Measurements from ENCODE around the gene IMMP2L. TPM values are rescaled to one million over a fixed set of nuclear protein-coding genes. Genes with fewer than 3 reads are reported as not detected.

The IMMP2L gene
- total RNA-seq, 4 donors from 2014 or later, result 8.3 to 19.2 (median 17.8) TPM

DNA sequence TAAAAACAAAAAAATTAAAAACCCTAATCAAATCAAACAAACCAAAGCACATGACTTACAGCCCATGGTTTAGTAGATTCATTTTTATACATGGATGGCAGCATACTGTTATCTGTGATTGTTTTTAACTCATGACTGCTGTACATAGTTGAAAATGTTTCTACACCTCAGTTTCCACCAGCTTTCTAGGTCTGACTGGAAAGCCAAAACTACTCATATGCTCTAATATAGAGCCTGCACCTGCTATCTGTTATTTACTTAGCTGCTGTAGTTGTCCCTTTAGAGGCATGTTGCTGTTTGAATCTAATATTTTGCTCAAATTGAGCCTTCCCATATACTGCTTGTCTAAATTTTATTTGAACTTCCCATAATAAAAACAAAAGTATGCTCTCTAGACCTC, 761.3 kb downstream of the IMMP2L start:
- ATAC-seq (no peak), DNase-seq (no peak)
- Histone ChIP-seq H3K4me3 (no peak overlapping the region), H3K27me3 (no peaks in the 10 kb centered on the region), H3K36me3 (no peaks in the 10 kb centered on the region), H3K27ac (no peak overlapping the region), H3K4me1 (no peaks in the 10 kb centered on the region), H3K9me3 (no peaks in the 10 kb centered on the region)
- in situ Hi-C loops (cut with MboI; ENCODE audit: low sequenced_read_pairs in 4 of 4), result no loop called here
- TF ChIP-seq CTCF (IDR thresholded peaks at IDR 0.05 in 4 of 5, conservative IDR thresholded peaks at IDR 0.05 in 1 of 5) (no peak), POLR2A (IDR thresholded peaks at IDR 0.05) (no peak)
- intact Hi-C loops (cut with DNase I; ENCODE audit: low total_unique reads), result no loop called here

DNA sequence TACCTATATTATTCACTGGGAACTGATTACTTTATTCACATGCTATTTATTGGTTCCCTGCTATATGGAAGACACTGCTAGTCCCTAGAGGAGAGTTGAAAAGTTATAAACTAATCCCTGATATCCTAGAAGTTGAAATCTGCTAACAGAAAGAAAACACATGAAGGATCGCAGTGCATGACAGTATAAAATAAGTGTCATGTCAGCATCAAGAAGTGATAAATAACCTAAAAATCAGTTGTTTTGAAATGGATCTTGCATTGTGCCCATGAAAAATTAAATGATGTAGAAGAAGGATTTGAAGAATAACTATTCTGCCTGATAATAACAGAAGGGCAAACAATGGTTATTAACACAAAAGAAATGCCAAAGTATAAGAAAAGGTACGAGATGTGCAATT, 764.6 kb downstream of the IMMP2L start:
- no peak for TF ChIP-seq CTCF (IDR thresholded peaks at IDR 0.05 in 4 of 5, conservative IDR thresholded peaks at IDR 0.05 in 1 of 5)
- TF ChIP-seq POLR2A (IDR thresholded peaks at IDR 0.05), result no peak
- ATAC-seq (no peak), DNase-seq (no peak)
- intact Hi-C loops (cut with DNase I; ENCODE audit: low total_unique reads), result no loop called here
- in situ Hi-C loops (cut with MboI; ENCODE audit: low sequenced_read_pairs in 4 of 4), result no loop called here
- Histone ChIP-seq H3K36me3 (no peaks in the 10 kb centered on the region), H3K4me3 (no peak overlapping the region), H3K4me1 (no peaks in the 10 kb centered on the region), H3K27ac (no peak overlapping the region), H3K9me3 (no peaks in the 10 kb centered on the region), H3K27me3 (no peaks in the 10 kb centered on the region)

- intact Hi-C loops (cut with DNase I; ENCODE audit: low total_unique reads), result no loop called here
- no peak for DNase-seq
- in situ Hi-C loops (cut with MboI; ENCODE audit: low sequenced_read_pairs in 4 of 4), result no loop called here
- Histone ChIP-seq H3K36me3 (no peaks in the 10 kb centered on the region), H3K27me3 (no peaks in the 10 kb centered on the region), H3K27ac (no peak overlapping the region), H3K4me1 (peaks cover 0 to 6% of the 10 kb centered on the region in 2 donors), H3K9me3 (no peaks in the 10 kb centered on the region), H3K4me3 (no peak overlapping the region)
- no peak for ATAC-seq
- TF ChIP-seq POLR2A (IDR thresholded peaks at IDR 0.05) (no peak), CTCF (IDR thresholded peaks at IDR 0.05 in 4 of 5, conservative IDR thresholded peaks at IDR 0.05 in 1 of 5) (no peak)
These were observed 771.3 kb downstream of the IMMP2L start for GRCh38 chr7:110790992-110791391.

GRCh38 chr7:110786328-110786965, 775.8 kb downstream of the IMMP2L start:
- intact Hi-C loops (cut with DNase I; ENCODE audit: low total_unique reads) (no loop called here), in situ Hi-C loops (cut with MboI; ENCODE audit: low sequenced_read_pairs in 4 of 4) (no loop called here)
- no peak for TF ChIP-seq CTCF (IDR thresholded peaks at IDR 0.05 in 4 of 5, conservative IDR thresholded peaks at IDR 0.05 in 1 of 5)
- TF ChIP-seq POLR2A (IDR thresholded peaks at IDR 0.05), result no peak
- Histone ChIP-seq H3K27me3 (no peaks in the 10 kb centered on the region), H3K4me3 (no peak overlapping the region), H3K36me3 (no peaks in the 10 kb centered on the region), H3K4me1 (peaks cover 0 to 6% of the 10 kb centered on the region in 2 donors), H3K9me3 (no peaks in the 10 kb centered on the region), H3K27ac (no peak overlapping the region)
- ATAC-seq, result no peak
- no peak for DNase-seq

- Histone ChIP-seq H3K27me3 (no peaks in the 10 kb centered on the region), H3K4me1 (peaks cover 0 to 6% of the 10 kb centered on the region in 2 donors), H3K9me3 (no peaks in the 10 kb centered on the region), H3K27ac (no peak overlapping the region), H3K36me3 (no peaks in the 10 kb centered on the region), H3K4me3 (no peak overlapping the region)
- intact Hi-C loops (cut with DNase I; ENCODE audit: low total_unique reads), result no loop called here
- in situ Hi-C loops (cut with MboI; ENCODE audit: low sequenced_read_pairs in 4 of 4), result no loop called here
- DNase-seq (no peak), ATAC-seq (no peak)
- TF ChIP-seq CTCF (IDR thresholded peaks at IDR 0.05 in 4 of 5, conservative IDR thresholded peaks at IDR 0.05 in 1 of 5) (no peak), POLR2A (IDR thresholded peaks at IDR 0.05) (no peak)
These were observed 777.5 kb downstream of the IMMP2L start for GRCh38 chr7:110784749-110785148.

All from gastrocnemius medialis (tissue), 4 donors.